Activated CD4-positive, alpha-beta T cell treated with anti-CD3 and anti-CD28 coated beads, Interleukin-2, amount 50 U/mL, for 24 hours (primary cell): ENCODE results near the gene TESPA1.

Source experiments
- DNase-seq, 2 donors: peaks; one replicate each; pipeline ENCODE4 v3.0.0-alpha.2; 2020; ENCODE audit warnings: low read depth in 1 of 2, low spot score in 1 of 2

The TESPA1 gene, protein sequence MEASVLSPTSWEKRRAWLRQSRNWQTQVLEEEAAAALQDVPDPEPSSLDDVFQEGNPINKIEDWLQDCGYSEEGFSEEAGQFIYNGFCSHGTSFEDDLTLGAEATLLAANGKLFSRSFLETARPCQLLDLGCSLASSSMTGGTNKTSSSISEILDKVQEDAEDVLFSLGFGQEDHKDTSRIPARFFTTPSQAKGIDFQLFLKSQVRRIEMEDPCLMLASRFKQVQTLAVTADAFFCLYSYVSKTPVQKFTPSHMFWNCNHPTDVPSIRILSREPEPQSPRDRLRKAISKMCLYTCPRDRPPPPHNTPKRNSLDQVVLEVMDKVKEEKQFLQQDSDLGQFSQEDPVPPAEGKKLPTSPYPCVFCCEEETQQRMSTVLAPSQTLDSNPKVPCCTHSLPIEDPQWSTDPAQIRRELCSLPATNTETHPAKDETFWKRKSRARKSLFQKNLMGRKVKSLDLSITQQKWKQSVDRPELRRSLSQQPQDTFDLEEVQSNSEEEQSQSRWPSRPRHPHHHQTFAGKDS

DNA sequence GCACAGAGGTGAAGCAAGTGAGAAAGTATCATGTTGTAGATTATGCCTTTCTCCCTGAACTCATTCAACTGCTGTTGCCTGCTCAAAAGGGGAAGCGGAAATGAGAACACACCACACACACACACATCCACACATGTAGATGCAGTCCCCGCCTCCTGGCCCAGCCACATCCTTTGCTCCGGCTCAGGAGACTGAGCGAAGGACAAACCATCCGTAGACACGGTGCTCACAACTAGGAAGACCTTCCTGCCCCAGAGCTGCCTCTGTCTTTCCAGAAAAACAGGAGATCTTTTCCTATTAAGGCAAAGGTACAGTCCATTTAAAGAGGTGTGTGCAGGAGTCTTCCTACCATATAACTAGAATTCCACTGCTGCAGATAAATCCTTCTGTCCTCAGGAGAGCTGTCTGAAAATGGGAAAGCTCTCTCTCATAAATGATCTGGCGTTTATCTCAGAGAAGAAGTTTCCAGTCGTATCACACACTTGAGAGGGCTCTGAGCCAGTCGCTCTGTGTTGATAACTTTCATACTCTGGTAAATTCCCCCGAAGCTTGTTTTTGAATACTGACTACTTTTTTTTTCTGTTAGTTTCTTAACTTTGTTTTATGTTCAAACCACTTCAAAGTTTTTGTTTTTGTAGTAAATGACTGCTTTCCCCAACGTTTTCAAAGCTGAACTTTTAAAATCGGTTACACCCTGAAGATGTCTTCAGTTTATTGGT is at the start of gene TESPA1:
TESPA1 (minus strand) TSS at position 105 of the 719 bp plus-strand sequence. CDS start 10,200 bp downstream, outside the sequence.
- peak; percentile 48 to 78 for DNase-seq

DNA sequence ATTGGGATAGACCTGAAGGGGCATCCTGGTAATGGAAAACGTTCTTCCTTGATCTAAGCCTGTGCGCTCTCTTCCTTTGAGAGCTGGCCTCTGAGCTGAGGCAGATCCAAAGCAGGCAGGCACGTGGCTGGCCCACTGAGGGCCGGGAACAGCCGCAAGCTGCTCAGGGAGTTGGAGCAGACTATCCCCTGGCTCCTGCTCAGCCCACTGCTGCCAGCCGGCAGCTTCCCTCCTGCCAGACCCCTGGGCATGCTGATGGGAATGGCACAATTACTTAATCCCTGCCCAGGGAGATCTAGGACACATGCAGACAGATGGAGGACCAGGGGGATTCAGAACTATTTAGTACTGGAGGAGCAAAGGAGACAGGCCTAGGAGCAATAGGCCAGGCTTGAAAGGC is 49.7 kb upstream of the TESPA1 start:
- no peak for DNase-seq

DNA sequence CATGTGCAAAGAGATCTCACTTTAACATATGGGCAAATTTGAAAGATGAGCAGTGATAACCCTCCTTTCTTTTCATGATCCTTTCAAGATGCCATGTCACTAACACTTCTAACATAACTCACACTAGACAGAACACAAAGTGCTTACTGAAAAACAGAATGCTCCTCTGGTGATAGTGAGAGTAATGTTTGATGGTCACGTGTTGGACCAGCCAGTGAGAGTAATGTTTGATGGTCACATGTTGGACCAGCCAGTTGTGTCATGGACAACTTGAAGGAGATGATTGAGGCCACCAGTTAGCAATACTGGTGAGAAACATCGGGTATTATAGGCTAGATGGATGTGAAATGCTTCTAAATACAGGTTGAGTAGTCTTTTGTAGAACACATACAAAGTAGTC is 40.9 kb upstream of the TESPA1 start:
- DNase-seq: no peak

DNA sequence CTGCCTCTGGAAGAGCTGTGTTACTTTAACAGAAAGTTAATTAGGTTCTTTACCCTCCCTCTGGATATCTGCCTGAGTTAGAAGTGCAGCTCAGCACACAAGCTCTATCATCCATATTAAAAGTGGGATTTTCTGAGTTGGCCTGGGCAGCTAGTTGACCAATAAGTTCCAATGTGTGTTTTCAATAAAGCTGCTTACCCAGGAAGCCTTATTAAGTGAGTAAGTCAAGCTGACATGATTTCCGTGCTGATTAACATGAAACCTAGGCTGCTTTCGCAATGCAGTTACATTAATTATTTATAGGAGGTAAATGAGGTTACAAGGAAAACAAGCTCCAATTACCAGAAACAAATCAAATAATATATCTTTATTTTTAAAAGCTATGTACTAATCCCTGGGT is 40.0 kb upstream of the TESPA1 start:
- no peak for DNase-seq

DNA sequence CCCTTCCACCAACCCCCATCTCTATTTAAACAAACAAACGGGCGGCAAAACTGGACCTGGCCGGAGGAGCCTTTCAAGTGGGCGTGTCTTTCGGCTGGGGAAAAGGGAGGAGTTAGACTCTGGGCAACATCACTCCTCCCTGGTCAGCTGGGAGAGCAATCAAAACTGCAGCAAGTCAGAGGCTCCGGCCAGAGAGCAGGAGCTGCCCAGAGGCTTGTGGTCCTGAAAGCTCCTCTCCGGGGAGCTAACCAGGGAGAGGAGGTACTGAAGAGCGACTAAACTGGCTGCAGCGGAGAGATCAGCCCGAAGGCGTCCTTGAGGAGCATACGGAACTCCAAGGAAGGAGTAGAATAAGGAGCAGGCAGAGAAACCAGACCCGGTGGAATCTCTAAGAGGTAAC is 35.2 kb upstream of the TESPA1 start, which contains the start of gene NEUROD4:
NEUROD4 (plus strand) TSS at position 191 of the 400 bp plus-strand sequence. CDS start 6,466 bp downstream, outside the sequence.
- DNase-seq: no peak

DNA sequence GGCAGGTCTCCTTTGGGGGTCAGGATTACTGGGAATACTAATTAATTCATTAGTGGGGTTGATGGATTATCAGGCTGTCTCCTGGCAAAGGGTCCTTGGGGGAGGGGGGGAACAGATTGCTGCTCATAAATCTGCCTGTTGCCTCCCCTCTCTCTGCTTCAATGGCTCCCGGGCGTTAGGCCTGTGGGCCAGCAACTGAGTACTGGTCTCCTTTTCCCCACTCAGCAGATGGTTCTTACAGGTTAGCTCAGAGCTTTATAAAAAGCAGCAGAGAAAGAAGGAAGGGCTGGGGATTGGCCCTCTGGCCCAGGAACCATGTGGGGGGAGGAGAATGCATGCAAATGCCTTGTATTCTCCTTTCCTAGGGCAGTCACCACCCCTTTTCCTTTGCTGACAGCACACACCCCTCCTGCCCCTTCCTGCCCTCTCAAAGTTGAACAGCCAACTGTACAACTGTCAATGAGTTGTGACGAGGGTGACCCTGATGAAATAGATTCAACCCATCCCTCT is 32.9 kb upstream of the TESPA1 start:
- DNase-seq: no peak

DNA sequence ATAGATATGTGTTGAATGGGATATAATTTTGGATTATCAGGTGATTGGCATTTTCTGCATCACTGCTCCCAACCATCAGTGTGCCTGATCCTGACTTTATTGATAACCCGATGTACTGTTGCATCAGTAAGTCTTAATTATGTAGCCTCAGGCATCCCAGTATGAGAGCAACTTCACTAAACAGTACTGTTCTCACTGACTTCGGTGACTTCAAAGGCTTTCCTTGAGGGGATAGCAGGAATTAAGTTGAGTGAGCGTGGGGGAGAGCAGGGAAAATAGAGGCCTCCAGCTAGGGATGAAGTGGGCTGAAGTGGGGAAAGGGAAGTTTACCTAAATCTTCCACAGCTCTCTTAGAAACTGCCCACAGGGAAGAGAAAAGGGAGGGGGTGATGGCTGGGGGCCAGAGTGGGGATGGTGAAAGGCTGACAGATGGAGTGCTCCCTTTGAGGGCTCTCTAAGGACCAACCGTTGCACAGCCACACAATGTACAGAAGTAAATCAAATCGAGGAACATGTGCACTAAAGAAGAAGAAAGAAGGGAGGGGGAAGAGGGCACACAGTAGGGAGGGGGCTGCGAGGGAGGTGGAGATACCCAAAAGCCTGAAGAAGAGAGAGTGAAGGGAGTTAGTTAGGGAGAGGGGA is 24.5 kb upstream of the TESPA1 start:
- DNase-seq: no peak

DNA sequence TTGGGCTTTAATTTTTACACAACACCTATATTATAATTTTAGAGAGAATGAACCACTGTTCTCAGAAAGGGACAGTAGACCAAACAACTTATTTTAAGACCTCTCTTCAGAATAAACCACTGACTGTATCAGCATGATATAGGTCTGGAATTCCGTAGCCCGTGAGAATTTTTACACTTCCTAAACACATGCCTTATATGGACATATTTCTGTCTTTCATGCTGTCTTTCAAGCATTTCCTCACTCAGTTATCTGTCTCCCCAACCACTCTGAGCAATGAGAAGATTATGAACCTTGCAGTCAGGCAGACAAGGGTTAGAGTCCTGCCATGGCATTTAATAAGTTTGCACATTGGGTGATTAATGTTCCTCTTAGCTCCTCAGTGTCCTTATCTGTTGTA is 17.8 kb upstream of the TESPA1 start:
- no peak for DNase-seq

DNA sequence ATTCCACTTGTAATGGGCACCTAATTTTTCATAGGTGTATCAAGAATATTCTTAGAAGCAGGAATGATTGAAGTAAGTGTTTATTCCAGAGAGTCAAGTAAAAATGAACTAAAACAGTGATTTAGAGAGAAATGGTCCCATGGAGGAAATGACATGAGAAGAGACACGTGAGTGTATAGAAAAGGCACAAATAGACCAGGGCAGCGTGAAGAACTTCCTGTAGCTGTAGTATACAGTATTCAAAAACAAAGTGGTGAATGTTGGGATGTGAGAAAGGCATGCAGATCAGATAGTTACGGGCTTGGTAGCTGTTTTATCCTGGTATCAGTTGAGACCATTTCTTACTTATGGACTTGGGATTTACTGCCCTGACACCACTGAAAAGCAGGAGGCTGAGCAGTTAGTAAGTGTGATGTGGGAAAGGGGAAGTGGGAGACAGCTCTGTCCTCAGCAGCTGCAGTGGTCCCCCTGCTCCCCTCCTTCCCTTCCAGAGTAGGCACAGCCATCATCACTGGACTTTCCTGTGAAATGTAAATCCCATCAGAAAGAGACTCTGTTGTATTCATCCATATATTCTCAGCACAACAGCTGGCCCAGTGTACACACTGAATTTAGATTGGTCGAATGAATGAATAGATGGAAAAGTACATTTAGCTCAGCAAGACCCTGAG is 16.8 kb upstream of the TESPA1 start:
- no peak for DNase-seq

DNA sequence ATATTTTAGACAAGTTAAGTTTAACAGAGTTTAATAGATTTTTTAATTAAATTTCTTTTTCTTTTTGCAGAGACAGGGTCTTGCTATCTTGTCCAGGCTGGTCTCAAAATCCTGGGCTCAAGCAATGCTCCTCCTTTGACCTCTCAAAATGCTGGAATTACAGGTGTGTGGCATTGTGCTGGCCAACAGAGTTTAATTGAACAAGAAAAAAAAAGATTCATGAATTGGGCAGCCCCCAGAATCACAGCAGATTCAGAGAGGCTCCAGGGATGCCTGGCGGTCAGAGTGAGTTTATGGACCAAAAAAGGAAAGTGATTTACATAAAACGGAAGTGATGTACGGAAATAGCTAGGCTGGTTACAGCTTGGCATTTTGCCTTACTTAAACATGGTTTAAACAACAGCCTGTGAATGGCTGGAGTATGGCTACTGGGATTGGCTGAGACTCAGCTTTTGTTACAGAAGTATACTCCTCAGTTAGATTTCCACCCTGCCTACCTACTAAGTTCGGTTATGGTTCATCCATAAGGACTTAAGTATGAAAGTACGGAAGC is 14.5 kb upstream of the TESPA1 start:
- DNase-seq: no peak

DNA sequence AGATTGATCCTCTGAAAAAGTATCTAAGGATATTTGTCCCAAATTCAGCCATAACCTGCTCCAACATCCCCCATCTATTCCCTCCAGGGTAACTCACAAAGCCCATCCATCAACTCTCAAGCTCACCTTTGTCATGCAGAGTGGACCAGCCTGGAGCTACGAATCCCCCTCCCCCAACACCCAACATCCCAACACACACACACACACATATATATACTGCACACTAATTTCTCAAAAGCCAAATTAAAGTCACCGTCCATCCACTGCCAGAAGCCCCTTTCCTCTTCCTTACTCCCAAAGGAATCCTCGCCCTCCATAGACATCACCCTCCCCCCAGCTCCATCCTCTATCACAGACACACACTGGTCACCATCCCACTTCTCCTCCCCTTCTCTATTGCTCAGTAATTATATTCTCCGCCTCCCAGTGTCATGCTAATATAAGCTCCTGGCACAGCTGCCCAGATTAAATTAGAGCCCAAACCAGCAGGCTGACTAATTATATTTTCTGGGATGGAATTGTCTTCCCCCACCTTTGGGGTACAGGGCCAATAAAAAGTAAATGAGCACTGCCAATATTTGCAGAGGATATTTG is 13.5 kb upstream of the TESPA1 start:
- no peak for DNase-seq

DNA sequence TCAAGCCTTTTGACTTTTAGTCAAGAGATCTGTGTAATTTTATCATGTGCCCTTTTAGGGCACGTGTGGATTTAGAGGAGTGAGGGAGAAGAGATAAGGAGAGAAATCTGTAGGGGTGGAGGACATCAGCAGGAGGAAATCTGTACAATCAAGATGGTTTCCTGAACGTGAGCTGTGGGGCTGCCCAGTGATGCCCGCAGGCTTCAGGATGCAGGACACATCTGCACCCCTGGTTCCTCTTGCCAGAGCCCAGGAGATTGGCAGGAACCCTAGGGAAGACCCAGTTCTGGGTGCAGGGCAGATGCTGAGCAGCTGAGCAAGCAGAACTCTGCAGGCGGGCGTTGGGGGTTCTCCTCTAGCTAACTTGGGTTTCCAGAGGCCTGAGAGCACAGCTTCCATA is 11.6 kb upstream of the TESPA1 start:
- no peak for DNase-seq

DNA sequence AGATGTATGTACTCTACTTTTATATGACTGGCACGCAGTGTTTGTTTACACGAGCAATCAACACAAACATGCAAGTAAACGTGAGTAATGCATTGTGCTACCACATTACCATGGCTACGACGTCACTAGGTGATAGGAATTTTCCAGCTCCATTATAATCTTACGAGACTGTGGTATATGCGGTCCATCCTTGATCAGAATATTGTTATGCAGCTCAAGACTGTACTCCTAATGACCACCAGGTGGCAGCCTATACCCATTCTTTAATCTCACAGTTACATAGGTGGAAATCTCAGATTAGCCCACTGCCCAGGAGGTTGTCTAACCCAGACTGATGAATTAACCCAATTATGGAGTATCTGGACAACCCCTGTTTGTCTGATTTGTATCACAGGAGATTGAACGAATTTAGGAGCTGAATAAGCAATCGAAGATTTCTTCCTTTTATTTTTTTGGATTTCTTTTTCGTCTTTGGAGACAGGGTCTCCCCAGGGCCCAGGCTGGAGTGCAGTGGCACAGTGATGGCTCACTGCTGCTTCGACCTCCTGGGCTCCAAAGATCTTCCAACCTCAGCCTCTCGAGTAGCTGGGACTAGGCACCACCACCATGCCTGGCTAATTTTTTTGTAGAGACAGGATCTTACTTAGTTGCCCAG is 8.7 kb upstream of the TESPA1 start:
- DNase-seq: peak in 1 of 2 donors; percentile 68

DNA sequence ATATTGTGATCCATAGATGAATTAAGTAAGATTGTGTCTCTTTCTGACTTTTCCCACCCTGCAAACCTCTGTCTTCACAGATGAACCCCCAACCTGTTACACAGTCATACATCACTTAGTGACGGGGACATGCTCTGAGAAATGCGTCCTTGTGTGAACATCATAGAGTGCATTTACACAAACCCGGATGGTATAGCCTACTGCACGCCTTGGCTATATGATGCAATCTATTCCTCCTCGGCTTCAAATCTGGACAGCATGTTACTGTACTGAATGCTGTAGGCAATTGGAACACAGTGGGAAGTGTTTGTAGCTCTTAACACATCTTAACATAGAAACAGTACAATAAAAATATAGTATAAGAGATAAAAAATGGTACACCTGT is 7.4 kb upstream of the TESPA1 start:
- DNase-seq: no peak

DNA sequence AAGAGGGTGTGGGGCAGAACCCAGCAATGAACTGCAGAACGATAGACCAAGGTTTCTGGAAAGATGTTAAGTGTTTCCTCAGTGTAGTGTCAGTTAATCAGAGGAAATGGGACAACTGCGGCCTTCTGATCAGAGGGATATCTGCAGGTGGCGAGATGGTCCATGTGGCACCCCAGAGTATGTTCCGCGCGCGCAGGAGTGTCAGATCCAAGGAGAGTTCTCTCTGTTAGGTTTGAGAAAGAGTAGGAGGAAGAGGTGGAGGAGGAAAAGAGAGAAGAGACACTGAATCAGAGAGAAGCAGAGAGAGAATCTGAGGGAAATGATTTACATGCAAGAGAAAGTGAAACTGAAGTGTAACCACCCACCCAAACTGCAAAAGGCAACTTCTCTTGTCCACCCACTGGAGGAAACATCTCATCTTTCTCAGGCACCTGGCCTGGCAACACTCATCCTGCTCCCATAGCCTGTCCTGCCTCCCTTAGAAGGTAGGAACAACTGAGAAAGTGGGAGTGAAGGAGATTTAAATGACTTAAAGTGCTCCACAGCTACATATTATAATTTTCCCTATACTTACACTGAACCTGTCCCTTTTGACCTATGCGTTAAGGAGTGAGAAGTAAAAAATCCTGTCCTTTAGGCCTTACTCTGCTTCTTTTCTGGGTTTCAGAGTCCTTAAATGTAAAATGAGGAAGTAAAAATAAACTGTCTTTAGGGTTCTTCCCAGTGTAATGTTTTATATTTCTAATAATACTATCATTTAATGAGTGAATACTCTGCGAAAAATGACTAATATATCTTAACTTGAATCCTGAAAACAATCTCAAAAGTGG is 6.8 kb upstream of the TESPA1 start:
- peak in 1 of 2 donors; percentile 40 for DNase-seq

DNA sequence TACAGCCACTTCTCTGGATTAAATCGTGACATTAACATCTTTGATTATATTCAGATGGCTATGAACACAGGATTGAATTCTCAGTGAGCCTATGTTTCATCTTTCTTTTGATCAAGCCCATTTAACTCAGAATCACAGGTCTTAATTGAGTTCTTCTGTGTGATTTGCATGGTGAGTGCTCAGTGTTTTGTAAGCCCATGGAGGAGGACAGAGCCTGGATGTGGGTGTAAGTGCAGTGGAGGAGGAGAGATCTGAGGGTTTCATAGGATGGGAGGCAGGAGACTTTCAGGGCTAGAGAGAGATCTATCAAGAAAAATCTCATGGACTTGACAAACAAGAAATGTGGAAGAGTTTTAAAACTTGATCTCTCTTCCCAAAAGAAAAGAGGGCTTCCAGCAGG is 5.3 kb upstream of the TESPA1 start:
- DNase-seq: no peak

DNA sequence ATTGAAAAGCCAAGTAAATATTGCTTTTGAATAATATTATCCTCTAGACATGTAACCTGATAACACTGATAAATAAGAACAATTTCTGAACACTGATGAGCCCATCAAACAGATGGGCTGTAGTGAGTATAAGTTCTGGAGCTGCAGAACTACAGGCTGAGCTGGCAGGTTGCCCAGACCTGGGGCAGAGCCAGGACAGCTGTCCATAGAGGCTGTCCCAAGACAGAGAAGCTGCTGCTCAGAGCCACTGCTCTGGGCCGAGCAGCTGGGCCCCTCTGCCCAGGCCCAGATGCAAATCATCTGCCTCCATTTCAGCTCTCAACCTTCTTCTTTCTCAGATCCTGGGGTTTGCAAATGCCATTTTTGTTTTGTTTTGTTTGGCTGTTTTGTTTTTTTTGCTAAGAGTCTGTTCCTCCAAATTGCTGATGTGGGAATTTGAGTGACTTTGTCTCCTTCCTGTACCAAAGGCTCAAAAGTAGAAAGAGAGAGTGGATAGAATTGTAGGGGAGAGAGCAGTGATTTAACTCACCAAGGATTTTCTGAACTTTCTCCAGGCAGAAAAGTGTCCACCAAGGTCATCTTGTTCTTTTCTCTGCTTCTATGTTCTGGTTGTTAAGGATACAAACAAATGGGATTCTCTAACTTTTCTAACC is 4.0 kb upstream of the TESPA1 start:
- no peak for DNase-seq

DNA sequence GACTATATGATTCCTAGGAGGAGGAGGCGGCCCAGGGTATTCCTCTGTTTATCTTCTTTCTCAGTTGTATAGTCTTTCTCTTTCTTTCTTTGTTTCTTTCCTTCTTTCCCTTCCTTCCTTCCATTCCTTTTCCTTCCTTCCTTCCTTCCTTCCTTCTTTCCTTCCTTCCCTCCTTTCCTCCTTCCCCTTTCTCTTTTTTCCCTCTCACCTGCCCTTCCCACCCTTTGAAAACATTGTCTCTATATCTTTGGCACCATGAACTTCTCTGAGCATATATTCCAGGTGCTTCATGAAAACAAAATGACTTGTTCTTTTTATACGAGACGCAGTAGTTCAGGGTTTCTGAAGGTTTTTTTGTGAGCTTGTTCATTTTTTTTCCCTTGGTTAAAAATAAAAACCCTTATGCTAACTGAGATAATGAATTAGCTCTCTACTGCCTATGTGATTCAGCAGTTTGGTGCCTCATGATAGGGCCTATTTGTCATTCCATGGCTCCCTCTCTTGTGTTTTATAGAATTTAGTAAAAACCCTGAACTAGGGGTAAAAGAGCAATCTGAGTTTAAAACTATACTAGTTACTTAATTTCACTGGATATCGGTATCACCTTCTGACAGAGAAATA is 3.2 kb upstream of the TESPA1 start:
- no peak for DNase-seq
